ENCODE measurements around the gene IL21R.

The IL21R gene

DNA sequence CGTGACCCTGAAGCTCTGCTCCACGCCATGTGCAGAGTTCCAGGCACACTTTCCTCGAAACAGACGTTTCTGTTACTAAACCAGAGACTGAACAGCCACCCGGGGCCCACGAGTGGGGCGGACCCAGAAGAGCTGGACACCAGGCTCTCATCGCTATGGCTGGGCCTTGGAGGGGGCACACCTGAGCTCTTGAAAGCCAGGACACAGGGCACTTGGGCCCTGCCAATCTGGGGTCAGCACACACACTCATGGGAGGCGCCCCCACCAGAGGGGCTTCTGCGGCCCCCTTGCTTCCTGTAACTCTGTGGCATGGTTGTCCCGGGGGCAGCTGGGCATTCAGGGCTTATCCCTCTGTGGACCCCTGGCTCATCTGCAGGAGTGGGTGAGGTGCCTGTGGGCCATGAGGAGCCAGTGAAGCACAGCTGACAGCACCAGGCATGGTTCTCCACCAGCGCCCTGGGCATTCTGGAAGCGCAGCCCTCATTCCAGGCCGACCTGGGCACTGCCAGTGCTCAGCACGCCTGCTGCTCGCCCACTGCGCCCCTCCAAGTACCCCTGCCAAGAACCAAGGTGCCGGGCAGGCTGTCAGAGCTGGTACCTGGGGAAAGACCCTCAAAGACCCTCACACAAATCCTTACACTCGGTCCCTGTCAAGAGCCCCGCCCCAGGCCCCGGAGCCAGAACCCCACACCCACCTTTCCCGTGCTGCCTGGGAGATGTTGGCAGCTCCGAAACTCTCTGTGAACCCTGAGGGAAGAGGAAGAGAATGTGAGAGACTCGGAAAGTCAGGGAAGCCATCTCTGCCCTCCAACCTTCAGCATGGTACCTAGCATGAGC lies 61.1 kb downstream of the IL21R start:
- DNase-seq (ENCODE audit: low spot score), result no peak

GRCh38 chr16:27463741-27464591 lies 62.0 kb downstream of the IL21R start:
- DNase-seq (ENCODE audit: low spot score), result no peak

DNA sequence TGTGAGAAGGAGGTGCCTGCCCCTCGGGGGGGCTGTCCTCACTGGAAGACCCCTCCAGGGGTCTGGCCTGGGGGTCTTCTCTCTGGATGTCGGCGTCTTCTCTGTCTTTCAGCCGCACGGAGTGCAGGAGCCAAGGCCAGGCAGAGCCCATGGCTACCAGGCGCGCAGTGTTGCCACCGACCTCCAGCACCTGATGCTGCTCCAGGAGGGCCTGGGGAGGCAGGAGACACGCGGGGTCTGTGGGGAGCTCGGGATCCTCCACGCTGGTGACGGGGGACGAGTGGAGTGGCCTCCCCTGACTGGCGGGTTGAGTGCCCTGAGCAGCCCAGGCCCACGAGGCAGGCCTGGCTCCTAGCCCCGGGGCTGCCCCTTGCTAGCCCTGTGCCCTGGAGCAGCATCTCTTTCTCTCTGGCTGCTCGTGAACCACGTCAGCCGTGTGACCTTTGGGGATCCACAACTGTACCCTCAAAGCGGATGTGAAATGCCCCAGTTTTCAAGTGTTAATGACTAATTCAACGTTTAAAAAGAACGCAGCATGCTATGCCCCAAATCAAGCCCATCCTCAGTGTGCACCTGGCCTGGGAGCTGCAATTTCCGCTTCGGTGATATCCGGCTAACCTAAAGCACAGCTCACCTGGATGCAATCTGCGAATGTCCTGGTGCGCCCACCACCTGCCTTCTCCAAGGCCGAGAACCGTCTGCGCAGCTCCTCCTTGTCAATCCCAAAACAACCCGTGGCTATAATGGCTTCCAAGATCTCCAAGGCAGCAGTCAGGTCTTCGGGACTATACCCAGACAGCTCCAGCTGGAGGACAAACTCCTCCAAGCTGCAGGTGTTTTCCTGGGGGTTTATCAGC lies 62.9 kb downstream of the IL21R start:
- no peak for DNase-seq (ENCODE audit: low spot score)

- no peak for DNase-seq (ENCODE audit: low spot score)
Measured at GRCh38 chr16:27465483-27465879, 63.5 kb downstream of the IL21R start.

GRCh38 chr16:27468941-27469531 lies 67.1 kb downstream of the IL21R start:
- no peak for DNase-seq (ENCODE audit: low spot score)

DNA sequence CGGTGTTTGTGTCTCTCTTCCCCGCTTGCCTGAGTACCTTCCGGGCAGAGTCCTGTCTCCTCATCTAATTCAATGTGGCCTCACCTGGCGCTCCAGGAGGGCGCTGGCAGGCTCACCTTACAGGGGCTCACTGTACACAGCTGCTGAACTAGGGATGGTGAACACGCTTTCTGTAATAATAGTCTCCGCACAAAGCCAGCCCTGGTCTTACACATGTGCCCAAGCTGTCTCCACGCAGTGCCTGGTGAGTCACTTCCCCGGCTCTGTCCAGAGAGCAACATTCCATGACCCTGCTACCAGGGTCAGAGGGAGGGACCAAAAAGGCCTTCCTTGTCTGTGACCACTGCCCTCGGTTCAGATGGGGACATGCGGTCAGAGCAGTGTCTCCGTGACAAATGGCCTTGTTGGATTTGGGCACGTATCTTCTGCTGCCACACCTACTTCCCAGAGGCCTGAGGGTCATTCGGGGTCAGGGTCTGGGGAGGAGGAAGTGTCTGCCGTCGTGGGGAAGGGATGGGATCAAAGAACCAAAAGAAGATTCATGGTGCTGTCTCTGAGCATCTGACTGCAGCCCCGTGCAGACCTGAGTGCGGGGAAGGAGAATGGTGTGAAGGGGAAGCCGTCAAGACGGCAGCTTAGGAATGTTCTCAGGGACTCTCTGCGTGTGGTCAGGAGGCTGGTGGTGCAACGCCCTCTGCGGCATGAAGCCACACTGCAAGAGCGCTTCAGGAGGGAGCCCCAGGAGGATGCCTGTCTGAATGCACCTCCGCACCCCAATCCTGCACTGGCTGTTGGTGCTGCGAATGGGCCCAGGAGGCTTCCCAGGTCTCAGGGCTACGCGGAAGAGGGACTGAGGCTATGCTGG lies 68.8 kb downstream of the IL21R start:
- DNase-seq (ENCODE audit: low spot score), result peak; percentile 40

DNA sequence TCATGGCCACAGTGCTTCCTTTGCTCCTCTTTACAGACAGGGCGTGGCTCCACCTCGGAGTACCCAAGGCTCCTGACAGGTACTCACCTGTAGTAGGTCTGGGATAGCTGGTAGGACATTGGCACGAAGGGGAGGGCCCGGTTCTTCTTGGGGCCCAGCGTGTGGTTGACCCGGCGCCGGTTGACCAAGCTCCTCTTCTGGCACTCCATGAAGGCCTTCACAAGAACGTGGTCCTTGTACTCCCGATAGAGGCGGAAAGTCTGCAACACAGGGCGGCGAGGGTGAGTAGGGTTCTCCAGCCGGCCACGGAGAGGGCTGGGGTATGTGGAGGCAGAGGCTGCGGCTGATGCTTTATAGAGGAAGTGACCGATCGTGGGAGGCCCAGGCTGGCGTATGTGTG lies 69.7 kb downstream of the IL21R start:
- DNase-seq (ENCODE audit: low spot score), result no peak

DNA sequence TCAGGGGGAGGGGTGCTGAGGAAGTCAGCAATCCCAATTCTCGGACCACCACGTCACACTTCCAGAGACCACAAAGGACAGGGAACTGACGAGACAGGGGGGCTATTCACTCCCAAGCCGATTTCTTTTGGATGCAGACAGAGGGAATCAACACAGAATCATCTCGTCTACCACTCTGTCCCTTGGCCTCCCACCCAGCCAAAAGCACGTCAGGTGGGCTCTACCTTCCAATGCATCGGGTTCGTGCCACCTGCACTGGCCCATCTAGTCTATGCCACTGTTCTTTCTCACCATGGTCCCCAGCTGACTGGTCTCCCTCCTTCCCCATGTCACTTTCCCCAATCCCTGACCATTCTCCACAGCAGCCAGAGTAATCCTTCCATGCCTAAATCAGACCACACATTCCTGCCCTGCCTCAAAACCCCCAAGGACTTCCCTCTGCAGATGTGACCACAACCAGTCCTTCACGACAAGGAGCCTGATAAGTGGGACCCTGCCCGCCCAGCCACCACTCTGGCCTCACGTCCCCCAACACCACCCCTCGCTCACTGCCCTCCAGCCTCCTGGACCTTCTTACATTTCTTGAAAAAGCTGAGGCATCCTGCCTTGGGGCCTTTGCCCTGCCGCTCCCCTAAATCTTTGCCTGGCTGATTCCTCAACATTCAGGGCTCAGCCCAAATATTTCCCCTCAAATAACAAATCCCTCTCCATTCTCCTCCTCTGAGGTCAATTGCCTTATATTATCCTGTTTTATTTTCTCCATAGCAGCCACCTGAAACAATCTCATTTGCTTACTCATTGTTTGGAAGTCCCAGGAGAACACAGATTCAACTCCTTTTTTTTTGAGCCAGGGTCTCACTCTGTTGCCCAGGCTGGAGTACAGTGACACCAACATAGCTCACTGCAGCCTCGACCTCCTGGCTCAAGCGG lies 70.4 kb downstream of the IL21R start:
- DNase-seq (ENCODE audit: low spot score), result no peak

GRCh38 chr16:27473101-27473900 lies 71.3 kb downstream of the IL21R start:
- DNase-seq (ENCODE audit: low spot score), result no peak

- no peak for DNase-seq (ENCODE audit: low spot score)
Measured at GRCh38 chr16:27474041-27474440, 72.1 kb downstream of the IL21R start.

- DNase-seq (ENCODE audit: low spot score), result no peak
Measured at GRCh38 chr16:27474921-27475320, 72.9 kb downstream of the IL21R start.

GRCh38 chr16:27475561-27475960 lies 73.6 kb downstream of the IL21R start:
- peak; percentile 90 for DNase-seq (ENCODE audit: low spot score)

- DNase-seq (ENCODE audit: low spot score), result no peak
Measured at GRCh38 chr16:27476240-27476639, 74.3 kb downstream of the IL21R start.

DNA sequence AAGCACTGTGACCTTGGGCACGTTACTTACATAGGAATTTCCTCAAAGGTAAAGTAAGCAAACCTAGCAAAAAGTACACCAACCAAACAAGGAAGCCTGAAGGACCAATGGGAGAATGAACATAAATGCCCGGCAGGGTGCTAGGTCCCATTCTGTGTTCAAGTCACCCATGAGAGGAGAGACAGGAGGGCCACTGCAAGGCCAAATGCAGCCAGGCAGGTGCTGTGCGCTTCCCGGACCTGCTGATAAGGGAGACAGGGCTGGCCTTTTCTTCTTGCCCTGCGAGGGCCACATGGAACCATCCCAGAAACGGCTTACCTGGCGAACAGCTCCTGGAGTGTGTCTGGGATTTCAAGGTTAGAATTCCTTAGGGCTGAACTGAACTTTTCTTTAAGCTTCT lies 78.8 kb downstream of the IL21R start:
- no peak for DNase-seq (ENCODE audit: low spot score)

- DNase-seq (ENCODE audit: low spot score), result no peak
Measured at GRCh38 chr16:27481282-27481934, 79.4 kb downstream of the IL21R start.

GRCh38 chr16:27482397-27483087 lies 80.6 kb downstream of the IL21R start:
- DNase-seq (ENCODE audit: low spot score), result no peak

DNA sequence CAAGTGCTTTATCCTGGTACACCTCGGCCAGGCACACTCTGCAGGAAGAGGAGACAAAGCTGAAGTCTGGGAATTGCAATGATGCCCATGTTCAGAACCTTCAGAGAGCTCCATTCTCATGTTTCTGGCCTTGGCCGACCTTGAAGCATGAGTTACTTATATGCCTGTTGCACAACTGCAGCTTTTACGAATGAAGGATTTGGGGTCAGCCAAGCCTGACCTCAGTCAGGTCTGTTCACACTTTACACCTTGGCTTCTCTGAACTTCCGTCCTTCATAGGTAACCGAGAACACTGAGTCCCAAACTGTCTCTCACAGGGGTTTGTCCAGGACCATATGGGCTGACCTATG lies 81.1 kb downstream of the IL21R start:
- DNase-seq (ENCODE audit: low spot score), result no peak

DNA sequence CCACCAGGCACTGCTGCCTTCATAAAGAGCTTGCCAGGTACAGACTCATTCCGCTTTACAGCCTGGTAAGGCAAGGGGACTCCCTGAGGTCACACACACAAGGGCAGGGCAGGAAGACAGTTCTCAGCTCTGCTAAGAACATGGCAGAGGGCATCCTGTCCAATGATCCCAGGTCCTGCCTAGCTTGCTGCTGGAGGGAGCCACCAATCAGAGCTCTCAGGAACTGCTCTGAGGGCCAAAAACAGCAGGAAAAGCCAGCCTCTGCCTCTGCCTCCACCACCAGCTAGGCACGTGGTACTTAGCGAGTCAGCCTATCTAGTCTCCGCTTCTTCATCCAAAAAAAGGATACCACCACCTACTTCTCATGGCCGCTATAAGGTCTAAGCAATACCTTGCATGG lies 81.7 kb downstream of the IL21R start:
- no peak for DNase-seq (ENCODE audit: low spot score)
